K562 (cell line): ENCODE results near the gene RFX7. TPM values are rescaled to one million over a fixed set of nuclear protein-coding genes. Genes with fewer than 3 reads are reported as not detected.

Experiments
- ATAC-seq: fragments of 200-7000 bp; cut with Tn5 transposase; 3 replicates; pipeline ENCODE4 v1.9.1; 2020; ENCODE audit warnings: moderate library complexity
- BruUV-seq: library from RNA; stranded (reverse); fragments of 400-500 nt; replicated peaks from 2 replicates; lab custom pipeline; 2021; lab: Mats Ljungman, UMichigan
- CTCF ChIA-PET: fragments of 300-600 bp; formaldehyde crosslinking; extraction: SDS; loops from one replicate; lab custom pipeline; 2021; ENCODE audit warnings: low intra/inter-chr PET ratio; lab: Yijun Ruan, JAX
- POLR2A ChIA-PET: fragments of 300-600, 350-650 bp; sonication (Branson Sonifier 250); formaldehyde crosslinking; extraction: SDS; loops from one replicate; lab custom pipeline; 2021; ENCODE audit warnings: antibody characterized with exemption, inconsistent platforms; lab: Yijun Ruan, JAX
- DNase-seq, 4 experiments: peaks; one replicate each; pipeline versions ENCODE4 v3.0.0 to v3.0.0-alpha.2; 2011 to 2018; ENCODE audit warnings: low spot score in 3 of 4, mixed read lengths in 3 of 4; ENCODE audit errors: extremely low read depth in 1 of 4
- FAIRE-seq: peaks from 2 replicates; lab custom pipeline; 2011; peaks lifted over from hg19 to GRCh38; lab: Jason Lieb, UNC
- H2AFZ ChIP-seq: 2 replicates; pipeline ENCODE4 v1.6.0; 2011; ENCODE audit warnings: low read depth, low read length, control low read depth, inconsistent platforms
- H3K27ac ChIP-seq: fragments of 200-600 bp; 3 replicates; pipeline ENCODE4 v1.8.0; 2011; ENCODE audit warnings: low read depth, mild to moderate bottlenecking, control low read depth, inconsistent platforms, low read length, moderate library complexity, mixed read lengths; ENCODE audit errors: extremely low read depth
- H3K27me3 ChIP-seq, 2 experiments: fragments of 300-600 bp in 1 of 2; 2 replicates in 1 of 2; 3 replicates in 1 of 2; pipeline versions ENCODE4 v1.6.0 to v1.8.0; 2011; ENCODE audit warnings: inconsistent platforms in 2 of 2, low read length in 2 of 2, mild to moderate bottlenecking in 1 of 2, mixed read lengths in 1 of 2, moderate library complexity in 1 of 2; ENCODE audit not compliant: control insufficient read depth in 2 of 2, insufficient read depth in 2 of 2
- H3K36me3 ChIP-seq: fragments of 300-600 bp; 3 replicates; pipeline ENCODE4 v1.8.0; 2011; ENCODE audit warnings: mild to moderate bottlenecking, low read length, inconsistent platforms; ENCODE audit not compliant: control insufficient read depth, insufficient read depth
- H3K4me1 ChIP-seq, 2 experiments: fragments of 200-600 bp in 1 of 2; replicated peaks in 1 of 2; 2 replicates in 1 of 2; 3 replicates in 1 of 2; pipeline versions ENCODE4 v1.5.1 to v1.8.0; 2011; ENCODE audit warnings: inconsistent platforms in 2 of 2, low read length in 2 of 2, mild to moderate bottlenecking in 1 of 2, mixed read lengths in 1 of 2, moderate library complexity in 1 of 2; ENCODE audit not compliant: control insufficient read depth in 2 of 2, insufficient read depth in 2 of 2
- H3K4me2 ChIP-seq: 2 replicates; pipeline ENCODE4 v1.6.1; 2011; ENCODE audit warnings: low read length, control low read depth, inconsistent platforms, mixed read lengths; ENCODE audit not compliant: insufficient read depth
- H3K4me3 ChIP-seq: fragments of 200-600 bp; sonication (generic), shearing (Covaris generic); 2 replicates; pipeline ENCODE4 v1.5.1; 2016; ENCODE audit warnings: control low read depth, inconsistent platforms
- H3K79me2 ChIP-seq: fragments of 200-600 bp; 3 replicates; pipeline ENCODE4 v1.8.0; 2011; ENCODE audit warnings: low read length, inconsistent platforms; ENCODE audit not compliant: control insufficient read depth, insufficient read depth
- H3K9ac ChIP-seq, 2 experiments: 2 replicates each; pipeline versions ENCODE4 v1.6.0 to v1.6.1; 2011; ENCODE audit warnings: low read depth in 2 of 2, low read length in 2 of 2, control low read depth in 1 of 2, inconsistent platforms in 1 of 2, mild to moderate bottlenecking in 1 of 2, mixed read lengths in 1 of 2; ENCODE audit not compliant: insufficient read depth in 1 of 2
- H3K9me1 ChIP-seq: one replicate; pipeline ENCODE4 v1.6.0; 2011; ENCODE audit warnings: inconsistent platforms, mild to moderate bottlenecking, low read length, moderate library complexity; ENCODE audit not compliant: control insufficient read depth, insufficient read depth
- H3K9me3 ChIP-seq: replicated peaks from 2 replicates; pipeline ENCODE4 v1.5.1; 2011; ENCODE audit warnings: low read depth, low read length, inconsistent platforms; ENCODE audit not compliant: control insufficient read depth, insufficient read depth
- H4K20me1 ChIP-seq: replicated peaks from 2 replicates; pipeline ENCODE4 v1.6.1; 2011; ENCODE audit warnings: low read length, inconsistent platforms, mixed read lengths; ENCODE audit not compliant: control insufficient read depth, insufficient read depth
- CBX3 ChIP-seq, 2 experiments: IDR thresholded peaks; 1 replicate in 1 of 2; 2 replicates in 1 of 2; pipeline ENCODE4 v1.6.1; 2012; ENCODE audit warnings: inconsistent platforms in 2 of 2, low read length in 2 of 2, borderline replicate concordance in 1 of 2, control low read depth in 1 of 2
- FOXJ3 ChIP-seq: sonication (generic); formaldehyde crosslinking; IDR thresholded peaks from 2 replicates; pipeline ENCODE4 v1.4.0; 2020; ENCODE audit warnings: mild to moderate bottlenecking, missing genetic modification reagents
- HMGN3 ChIP-seq: IDR thresholded peaks from 2 replicates; pipeline ENCODE4 v1.6.1; 2011; ENCODE audit warnings: borderline replicate concordance, low read depth, mild to moderate bottlenecking, mixed read lengths, low read length; ENCODE audit not compliant: insufficient read length; ENCODE audit errors: extremely low read depth
- ZFP30 ChIP-seq: fragments of 250-450 bp; sonication (Bioruptor Pico); IDR thresholded peaks from 2 replicates; pipeline ENCODE4 v1.8.0; 2022; ENCODE audit warnings: moderate library complexity, mild to moderate bottlenecking, inconsistent platforms, borderline replicate concordance
- ZNF124 ChIP-seq: sonication (generic); formaldehyde crosslinking; IDR thresholded peaks from 2 replicates; pipeline ENCODE4 v1.8.1; 2022; ENCODE audit warnings: missing genetic modification reagents
- ZNF274 ChIP-seq: IDR thresholded peaks from 2 replicates; pipeline ENCODE4 v1.6.1; 2011; ENCODE audit warnings: low read depth, mild to moderate bottlenecking, low read length, moderate library complexity, borderline replicate concordance
- ZNF639 ChIP-seq, 2 experiments: fragments of 200-800 bp in 1 of 2; sonication (Bioruptor generic) in 1 of 2; sonication (generic) in 1 of 2; formaldehyde crosslinking in 1 of 2; IDR thresholded peaks in 1 of 2; conservative IDR thresholded peaks in 1 of 2; 2 replicates each; pipeline versions ENCODE4 v1.5.0 to v1.6.1; 2016 to 2020; ENCODE audit warnings: missing compliant biosample characterization in 1 of 2, missing genetic modification characterization in 1 of 2, missing genetic modification reagents in 1 of 2
- ZNF707 ChIP-seq: fragments of 250-450 bp; sonication (Bioruptor Pico); conservative IDR thresholded peaks from 2 replicates; pipeline ENCODE4 v1.8.0; 2022; ENCODE audit warnings: inconsistent platforms, mild to moderate bottlenecking, moderate library complexity
- WGBS: fragments of 100-300 bp; shearing (Covaris generic); methylation state at CpG from one replicate; pipeline ENCODE4 v1.1.6; 2016; ENCODE audit warnings: low coverage, mixed read lengths; ENCODE audit not compliant: insufficient coverage; ENCODE audit errors: missing lambda C conversion rate; 5-methylcytosine and 5-hydroxymethylcytosine counted together
- in situ Hi-C: fragments of 300-500 bp; cut with MboI; formaldehyde crosslinking; loops from 4 replicates; pipeline ENCODE4 v1.15.0; 2018; ENCODE audit warnings: inconsistent platforms, mixed read lengths
- intact Hi-C: fragments of 100-400 bp; cut with micrococcal nuclease; formaldehyde crosslinking; loops from 2 replicates; pipeline ENCODE4 v1.14.2; 2022
- polyA plus RNA-seq, 8 experiments: library from polyadenylated mRNA; depleted of rRNA in 4 of 8; stranded (reverse) in 5 of 8; unstranded in 3 of 8; fragments of >200 nt; fragmentation: Nextera tagmentation in 2 of 8; fragmentation: Illumina TruSeq in 1 of 8; extraction: Ambion mirVana in 2 of 8; extraction: Trizol in 1 of 8; gene quantifications; 2 replicates each; pipeline versions ENCODE4 v1.2.1 to v1.2.3, GENCODE V29; 2011 to 2014; ENCODE audit warnings: inconsistent platforms in 1 of 8, missing spikeins in 1 of 8
- total RNA-seq, 7 experiments: library from RNA; depleted of rRNA in 6 of 7; stranded (reverse); fragments of >200 nt in 6 of 7; fragmentation: Illumina TruSeq in 2 of 7; extraction: Trizol in 2 of 7; gene quantifications; 2 replicates each; pipeline versions ENCODE4 v1.2.1 to v1.2.3, GENCODE V29; 2011 to 2021; ENCODE audit warnings: low replicate concordance in 1 of 7
- TF ChIP-seq, protein P1 (sequence below): fragments of 450-650 bp; formaldehyde crosslinking; IDR thresholded peaks from 2 replicates; pipeline ENCODE4 v1.4.0; 2022; ENCODE audit warnings: missing genetic modification characterization

Gene RFX7
- total and polyA plus RNA-seq, 9 of the 15 experiments (the other 6 are each of a cell fraction or from before 2014, with no cell fraction given) = 2.4 to 17.9 (median 6.3) TPM

DNA sequence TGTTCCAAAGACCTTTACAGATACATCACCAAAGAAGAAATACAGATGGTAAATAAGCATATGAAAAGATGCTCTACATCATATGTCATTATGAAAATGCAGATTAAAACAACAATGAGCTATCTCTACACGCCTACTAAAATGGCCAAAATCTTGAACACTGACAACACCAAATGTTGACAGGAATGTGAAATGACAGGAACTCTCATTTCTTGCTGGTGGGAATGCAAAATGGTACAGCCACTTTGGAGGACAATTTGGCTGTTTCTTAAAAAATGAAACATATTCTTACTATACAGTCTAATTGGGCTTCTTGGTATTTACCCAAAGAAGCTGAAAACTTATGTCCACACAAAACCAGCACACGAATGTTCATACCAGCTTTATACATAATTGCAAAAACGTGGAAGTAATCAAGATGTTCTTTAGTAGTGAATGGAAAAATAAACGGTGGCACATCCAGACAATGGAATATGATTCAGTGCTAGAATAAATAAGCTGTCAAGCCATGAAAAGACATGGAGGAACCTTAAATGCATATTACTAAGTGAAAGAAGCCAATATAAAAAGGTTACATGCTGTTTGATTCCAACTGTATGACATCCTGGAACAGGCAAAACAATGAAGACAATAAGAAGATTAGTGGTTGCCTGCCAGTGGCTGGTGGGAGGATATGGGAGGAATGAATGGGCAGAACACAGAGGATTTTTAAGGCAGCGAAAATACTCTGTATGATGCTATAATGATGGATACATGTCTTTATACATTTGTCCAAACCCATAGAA is 169.0 kb downstream of the RFX7 start:
- no peak for DNase-seq
- Histone ChIP-seq H3K36me3 (no peaks in the 10 kb centered on the region), H3K9me3 (no peaks in the 10 kb centered on the region), H3K27ac (no peak overlapping the region), H3K27me3 (peaks cover 0 to 6% of the 10 kb centered on the region in 2 experiments; a peak in 2 of 5 replicates), H3K4me2 (no peak overlapping the region), H3K79me2 (no peaks in the 10 kb centered on the region), H4K20me1 (no peaks in the 10 kb centered on the region), H3K4me1 (peaks cover 0 to 4% of the 10 kb centered on the region in 2 experiments; a peak in 2 of 5 replicates), H2AFZ (no peak overlapping the region), H3K9ac (no peak overlapping the region), H3K4me3 (no peak overlapping the region), H3K9me1 (no peaks in the 10 kb centered on the region)
- ATAC-seq = no peak
- POLR2A ChIA-PET = no interaction called here
- intact Hi-C loops = no loop called here
- WGBS = 1% methylated on average over 5 of the region's 5 CpGs
- no peak for TF ChIP-seq ZNF274
- no peak for TF ChIP-seq ZNF707 (CRISPR knock-in tag)
- TF ChIP-seq ZFP30 = no peak
- TF ChIP-seq, protein P1, sequence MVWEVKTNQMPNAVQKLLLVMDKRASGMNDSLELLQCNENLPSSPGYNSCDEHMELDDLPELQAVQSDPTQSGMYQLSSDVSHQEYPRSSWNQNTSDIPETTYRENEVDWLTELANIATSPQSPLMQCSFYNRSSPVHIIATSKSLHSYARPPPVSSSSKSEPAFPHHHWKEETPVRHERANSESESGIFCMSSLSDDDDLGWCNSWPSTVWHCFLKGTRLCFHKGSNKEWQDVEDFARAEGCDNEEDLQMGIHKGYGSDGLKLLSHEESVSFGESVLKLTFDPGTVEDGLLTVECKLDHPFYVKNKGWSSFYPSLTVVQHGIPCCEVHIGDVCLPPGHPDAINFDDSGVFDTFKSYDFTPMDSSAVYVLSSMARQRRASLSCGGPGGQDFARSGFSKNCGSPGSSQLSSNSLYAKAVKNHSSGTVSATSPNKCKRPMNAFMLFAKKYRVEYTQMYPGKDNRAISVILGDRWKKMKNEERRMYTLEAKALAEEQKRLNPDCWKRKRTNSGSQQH (CRISPR knock-in tag) = no peak
- TF ChIP-seq ZNF124 (CRISPR knock-in tag) = no peak
- TF ChIP-seq HMGN3 = no peak
- no peak for TF ChIP-seq ZNF639 (CRISPR knock-in tag; conservative IDR thresholded peaks at IDR 0.05 in 1 of 2, IDR thresholded peaks at IDR 0.05 in 1 of 2)
- TF ChIP-seq CBX3 (IDR thresholded peaks at IDR 0.05; ENCODE audit: borderline replicate concordance in 1 of 2, low read length in 2 of 2) = no peak
- no peak for TF ChIP-seq FOXJ3 (CRISPR knock-in tag)
- in situ Hi-C loops = no loop called here
- CTCF ChIA-PET = no interaction called here
- FAIRE-seq = no peak
- no TSS peak for BruUV-seq
